T47D (cell line): ENCODE results near the gene EMP3.

ENCODE experiments used
- DNase-seq, 2 experiments: peaks; one replicate each; pipeline versions ENCODE4 v3.0.0 to v3.0.0-alpha.2; 2011 to 2012; ENCODE audit warnings: low read depth in 1 of 2, low spot score in 1 of 2
- JUND ChIP-seq: IDR thresholded peaks from 2 replicates; pipeline ENCODE4 v1.6.1; 2012; ENCODE audit warnings: low read depth
- in situ Hi-C: cut with HindIII; loops from 2 replicates; pipeline ENCODE4 v1.10.0; 2016; ENCODE audit warnings: low sequenced_read_pairs, low pct_unique_long_range_greater_than_20kb

The EMP3 gene

DNA sequence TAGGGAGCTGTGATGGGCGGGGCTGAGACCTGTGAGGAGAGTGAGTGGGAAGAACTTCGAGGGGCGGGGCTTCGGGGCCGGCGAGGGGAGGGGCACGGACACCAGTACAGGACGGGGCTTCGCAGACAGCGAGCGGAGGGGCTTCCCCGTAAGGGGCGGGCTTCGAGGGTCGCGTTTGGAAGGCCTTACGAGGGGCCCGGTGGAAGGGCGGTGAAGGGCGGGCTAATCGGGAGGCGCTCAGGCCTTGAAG lies 4.1 kb upstream of the EMP3 start:
- DNase-seq: peak; percentile 80 to 97
- in situ Hi-C loops: no loop called here

DNA sequence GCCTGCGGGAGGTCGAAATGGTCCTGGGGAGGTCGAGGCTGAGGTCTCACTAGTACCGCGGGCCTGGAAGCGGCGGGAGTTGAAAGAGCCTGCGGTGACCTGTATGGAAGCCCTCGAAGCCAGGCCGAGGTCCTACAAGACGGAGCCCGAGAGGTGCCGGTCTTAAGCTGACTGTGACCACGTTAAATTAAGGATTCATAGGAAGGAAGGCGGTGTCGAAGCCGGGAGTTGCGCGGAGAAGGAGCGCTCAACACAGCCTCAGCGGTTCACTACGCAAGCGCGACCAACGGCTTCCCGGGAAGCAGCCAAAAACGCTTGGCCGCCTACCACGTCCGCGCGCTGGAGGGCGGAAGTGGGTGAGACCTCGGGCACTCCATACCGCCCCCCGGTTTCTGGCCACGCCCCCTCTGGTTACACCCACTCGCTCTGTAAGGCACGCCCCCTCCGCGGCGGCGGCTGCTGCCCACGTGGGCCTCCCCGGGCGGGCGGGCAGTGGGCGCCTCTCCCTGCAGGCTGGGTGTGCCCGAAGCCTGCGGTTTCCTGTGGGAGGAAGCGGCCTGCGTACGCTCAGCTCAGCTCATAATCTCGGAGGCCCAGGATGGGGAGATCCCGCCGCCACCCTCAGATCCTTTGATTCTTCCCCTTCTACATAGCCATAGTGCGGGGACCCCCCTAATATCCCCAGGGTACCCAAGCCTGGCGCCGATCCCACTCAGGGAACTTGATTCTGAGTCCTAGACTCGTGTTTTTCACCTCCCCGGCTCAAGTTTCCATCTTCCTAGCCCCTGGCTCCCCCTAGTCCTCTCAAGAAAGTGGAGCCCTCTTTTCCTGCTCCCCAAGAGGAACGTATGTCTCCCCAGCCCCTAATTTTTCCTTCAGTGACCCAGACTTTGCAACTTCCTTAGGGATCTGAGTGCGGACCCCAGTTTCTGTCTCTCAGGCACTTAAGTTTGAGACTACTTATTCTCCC lies 3.4 kb upstream of the EMP3 start:
- DNase-seq: peak; percentile 60 to 96
- in situ Hi-C loops: no loop called here

More for the DNA sequence above, 4.1 kb upstream of the EMP3 start:
- TF ChIP-seq JUND: no peak

DNA sequence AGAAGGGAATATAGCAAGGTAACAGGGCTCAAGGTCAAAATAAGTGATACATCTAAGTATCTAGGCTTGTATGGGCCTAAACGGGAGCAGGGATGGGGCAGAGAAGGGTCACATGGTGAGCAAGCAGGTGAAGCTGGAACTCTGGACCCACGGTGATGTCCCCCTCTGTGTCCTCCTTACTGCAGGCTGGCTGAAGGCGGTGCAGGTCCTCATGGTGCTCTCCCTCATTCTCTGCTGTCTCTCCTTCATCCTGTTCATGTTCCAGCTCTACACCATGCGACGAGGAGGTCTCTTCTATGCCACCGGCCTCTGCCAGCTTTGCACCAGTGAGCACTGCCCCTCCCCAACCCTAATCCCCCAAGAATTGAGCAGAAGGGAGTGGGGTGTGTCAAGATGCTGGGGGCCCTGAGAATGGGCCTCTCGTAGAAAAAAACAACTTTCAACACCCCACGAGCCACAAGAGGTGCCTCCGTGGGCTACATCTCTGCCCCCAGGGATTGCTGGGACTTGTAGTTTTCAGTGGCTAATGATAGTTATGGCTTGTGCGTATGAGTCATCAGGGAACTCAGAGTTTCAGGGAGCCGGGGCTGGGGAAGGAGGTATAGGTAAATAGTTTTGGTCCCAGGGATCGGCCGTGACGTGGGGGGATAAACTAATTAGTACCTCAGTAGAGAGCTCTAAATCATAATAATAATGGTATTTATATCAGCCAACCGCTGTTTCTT lies 4.0 kb downstream of the EMP3 start:
- no peak for TF ChIP-seq JUND
- DNase-seq: no peak
- in situ Hi-C loops: no loop called here

More for the DNA sequence above, 3.4 kb upstream of the EMP3 start:
- no peak for TF ChIP-seq JUND

DNA sequence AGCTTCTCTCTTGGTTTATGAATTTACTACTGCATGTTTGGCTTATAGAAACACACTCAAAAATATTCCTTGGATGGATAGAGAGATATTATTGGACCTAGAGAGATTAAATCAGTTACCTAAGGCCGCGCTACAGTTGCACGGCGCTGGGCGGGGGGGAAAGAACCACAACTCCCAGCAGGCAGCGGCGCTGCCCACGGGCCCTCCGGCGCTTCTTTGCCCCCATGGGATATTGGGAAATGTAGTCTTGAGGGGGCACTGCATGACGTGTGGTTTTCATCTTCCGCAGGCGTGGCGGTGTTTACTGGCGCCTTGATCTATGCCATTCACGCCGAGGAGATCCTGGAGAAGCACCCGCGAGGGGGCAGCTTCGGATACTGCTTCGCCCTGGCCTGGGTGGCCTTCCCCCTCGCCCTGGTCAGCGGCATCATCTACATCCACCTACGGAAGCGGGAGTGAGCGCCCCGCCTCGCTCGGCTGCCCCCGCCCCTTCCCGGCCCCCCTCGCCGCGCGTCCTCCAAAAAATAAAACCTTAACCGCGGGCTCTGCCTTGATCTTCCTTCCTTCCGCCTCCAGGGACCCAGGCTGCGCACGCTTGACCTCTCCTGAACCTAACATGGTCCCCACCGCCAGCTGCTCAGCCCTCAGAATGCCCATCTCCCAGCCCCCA lies 4.8 kb downstream of the EMP3 start:
- in situ Hi-C loops: no loop called here
- TF ChIP-seq JUND: no peak
- DNase-seq: peak; percentile 70 to 93

DNA sequence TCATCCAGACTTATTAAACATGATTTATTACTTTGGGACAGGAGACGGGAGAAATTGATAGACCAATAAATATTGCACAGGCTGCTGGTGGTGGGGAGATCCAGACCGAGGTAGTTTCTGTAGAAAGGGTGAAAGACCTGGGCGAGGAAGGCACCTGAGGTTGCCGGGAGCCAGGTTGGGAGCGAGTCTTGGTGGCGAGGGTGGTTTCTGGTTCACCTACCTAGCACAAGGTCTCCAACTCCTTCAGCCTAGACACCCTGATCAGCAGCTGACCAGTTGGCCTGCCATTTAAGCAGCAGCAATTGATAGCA lies 7.0 kb downstream of the EMP3 start:
- no peak for TF ChIP-seq JUND
- in situ Hi-C loops: no loop called here
- no peak for DNase-seq

DNA sequence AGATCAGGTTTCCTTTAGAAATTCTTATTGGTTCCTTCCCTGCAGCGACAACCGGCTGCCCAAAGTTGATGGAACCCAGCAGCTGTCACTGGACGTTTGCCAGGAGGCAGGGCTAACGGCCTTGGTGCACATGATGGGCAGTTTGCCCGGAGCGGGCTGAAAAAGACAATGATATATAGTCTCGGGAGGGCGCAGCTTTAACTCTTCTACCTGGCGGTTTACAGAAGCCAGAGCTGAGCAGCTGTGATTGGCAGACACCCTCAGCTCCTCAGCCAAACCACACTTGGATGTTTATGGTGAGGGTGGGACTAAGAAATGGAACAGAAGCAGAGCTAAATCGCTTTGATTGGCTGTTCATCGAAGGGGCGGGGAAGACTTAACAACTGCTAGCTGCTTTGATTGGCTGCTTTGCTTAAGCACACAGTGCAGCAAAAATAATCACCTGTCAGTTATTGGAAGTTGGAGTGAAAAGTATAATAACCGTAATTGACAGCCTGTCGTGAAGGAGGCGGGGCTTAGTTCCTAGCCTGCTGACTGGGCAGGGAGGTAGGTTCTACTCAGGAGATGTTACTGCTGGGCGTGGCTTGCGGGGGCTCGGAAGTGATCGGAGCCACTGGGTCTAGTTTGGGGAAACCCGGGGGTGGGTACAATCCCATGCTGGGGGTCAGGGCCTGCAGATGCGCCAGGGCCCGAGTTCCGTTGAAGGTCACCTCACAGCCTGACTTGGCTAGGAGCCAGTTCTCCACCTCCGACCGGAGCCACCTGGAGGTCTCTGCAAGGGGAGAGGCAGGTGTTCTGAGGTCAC lies 7.5 kb downstream of the EMP3 start:
- peak; percentile 83 to 99 for DNase-seq
- no peak for TF ChIP-seq JUND
- in situ Hi-C loops: no loop called here

DNA sequence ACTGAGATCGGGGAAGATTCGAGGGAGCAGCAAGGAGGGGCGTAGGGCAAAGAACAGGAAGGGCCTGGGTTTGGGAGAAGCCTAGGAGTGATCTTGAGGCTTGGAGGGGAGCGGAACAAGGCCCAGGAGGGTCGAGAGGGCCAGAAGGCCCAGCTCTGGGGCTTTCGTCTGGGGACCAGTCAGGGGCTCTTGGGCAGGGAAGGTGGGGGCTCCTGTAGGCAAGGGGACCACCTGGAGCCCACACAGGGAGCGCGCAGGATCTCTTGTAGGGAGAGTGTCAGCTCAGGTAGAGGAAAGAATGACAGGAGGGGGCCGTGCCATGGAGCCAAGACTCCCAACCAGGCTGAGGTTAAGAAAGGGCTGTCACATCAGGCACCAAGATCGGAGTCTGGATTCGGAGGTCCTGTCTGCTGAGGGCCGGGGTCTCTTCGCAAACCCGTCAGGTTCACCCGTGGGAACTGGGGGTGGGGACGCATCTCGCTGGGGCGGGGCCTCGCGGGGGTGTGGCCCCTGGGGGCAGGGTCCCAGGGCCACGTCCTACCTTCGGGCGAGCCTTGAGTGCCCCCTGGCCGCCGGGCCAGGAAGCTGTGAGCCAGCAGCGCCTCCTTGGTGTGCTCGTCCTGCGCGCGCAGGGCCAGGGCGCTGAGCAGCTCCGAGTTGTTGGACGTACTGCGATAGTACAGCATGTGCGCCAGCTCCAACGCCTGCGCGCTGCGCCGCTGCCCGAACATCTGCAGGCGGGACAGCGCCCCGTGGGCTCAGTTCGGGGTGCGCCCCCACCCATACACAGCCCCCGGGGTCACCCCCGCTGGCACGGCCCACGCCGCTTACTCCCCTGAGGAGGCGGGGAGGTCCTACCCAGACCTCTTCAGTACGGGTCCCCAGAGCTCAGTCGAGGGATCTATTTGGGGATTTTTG lies 8.4 kb downstream of the EMP3 start:
- in situ Hi-C loops: no loop called here
- no peak for TF ChIP-seq JUND

DNA sequence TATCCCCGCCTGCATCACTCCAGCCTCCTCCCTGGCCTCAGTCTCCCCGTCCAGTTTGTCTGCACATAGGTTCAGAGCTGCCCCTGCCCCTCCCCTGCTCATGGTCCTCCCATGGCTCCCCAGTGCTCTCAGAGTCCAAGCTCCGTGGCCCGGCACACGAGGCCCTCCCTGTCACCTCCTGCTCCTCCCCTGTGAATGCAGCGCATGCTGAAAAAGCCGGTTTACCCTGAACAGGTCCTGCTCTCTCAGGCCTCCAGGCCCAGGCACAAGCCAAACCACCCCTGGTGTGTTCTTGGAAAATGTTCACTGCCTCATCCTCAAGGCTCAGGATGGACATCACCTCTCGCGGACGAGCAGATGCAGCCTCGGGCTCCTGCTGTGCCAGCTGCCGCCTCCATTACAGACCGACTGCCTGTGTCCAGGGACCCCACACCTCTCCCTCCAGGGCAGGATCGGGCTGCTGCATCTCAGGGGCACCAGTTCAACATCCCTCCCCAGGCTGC lies 13.0 kb downstream of the EMP3 start:
- DNase-seq: no peak
- in situ Hi-C loops: no loop called here
- no peak for TF ChIP-seq JUND

More for the DNA sequence above, 8.4 kb downstream of the EMP3 start:
- peak; percentile 70 to 91 for DNase-seq

DNA sequence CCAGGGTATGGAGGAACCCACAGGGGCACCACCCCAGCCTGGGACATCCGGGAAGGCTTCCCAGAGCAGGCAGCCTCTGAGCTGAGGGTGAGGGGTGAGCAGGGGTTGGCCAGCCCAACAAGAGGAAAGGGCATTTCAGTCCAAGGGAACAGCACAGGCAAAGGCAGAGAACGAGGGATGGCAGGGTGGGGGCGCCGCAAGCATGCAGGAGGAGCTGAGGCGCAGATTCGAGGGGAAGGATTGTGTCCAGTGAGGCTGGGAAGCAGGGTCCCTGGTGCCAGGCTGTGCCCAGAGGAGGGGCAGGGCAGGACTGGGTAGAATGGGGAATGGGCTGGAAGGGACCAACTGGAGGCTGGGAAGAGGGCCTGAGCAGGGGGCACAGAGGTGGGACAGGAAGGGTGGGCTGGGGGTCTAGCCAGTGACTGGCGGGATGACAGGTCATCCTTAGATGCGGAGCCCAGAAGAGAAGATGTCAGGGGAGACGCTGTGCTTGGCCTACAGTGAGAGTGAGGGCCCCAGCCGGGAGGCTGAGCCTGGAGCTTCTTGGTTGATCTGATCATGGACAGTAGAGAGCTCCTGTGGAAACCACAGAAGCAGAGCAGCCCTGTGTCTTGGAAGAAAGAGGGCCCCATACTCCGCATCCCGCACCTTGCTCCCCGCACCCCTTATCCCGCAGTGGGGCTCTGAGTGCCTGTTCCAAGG lies 13.6 kb downstream of the EMP3 start:
- in situ Hi-C loops: no loop called here
- TF ChIP-seq JUND: no peak
- DNase-seq: no peak

DNA sequence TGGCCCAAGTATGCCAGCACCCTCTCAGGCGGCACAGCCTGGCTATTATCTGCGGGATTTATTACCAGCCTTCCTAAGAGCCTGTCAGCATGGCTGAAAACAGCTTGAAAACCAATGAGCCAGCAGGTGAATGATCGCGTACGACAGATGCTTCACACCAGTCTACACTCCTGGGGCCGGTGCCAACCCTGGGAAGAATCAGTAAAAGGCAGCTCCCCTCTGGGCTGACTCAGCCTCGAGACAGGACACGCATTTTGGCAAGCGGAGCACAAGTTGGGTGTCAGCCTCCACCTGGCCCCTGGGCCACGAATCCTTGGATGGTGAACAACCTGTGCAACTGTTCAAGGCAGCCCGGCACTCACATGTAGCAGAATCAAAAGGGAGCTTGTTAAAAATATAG lies 15.6 kb downstream of the EMP3 start:
- in situ Hi-C loops: no loop called here
- no peak for DNase-seq
- TF ChIP-seq JUND: no peak
